ENCODE measurements around the gene TRIM25.

TRIM25 gene

GRCh38 chr17:56892333-56892732, 21.5 kb downstream of the TRIM25 start:
- DNase-seq: no peak

- DNase-seq: no peak
Measured at GRCh38 chr17:56891751-56892150, 22.1 kb downstream of the TRIM25 start.

- DNase-seq: no peak
Measured at GRCh38 chr17:56890906-56891674, 22.8 kb downstream of the TRIM25 start.

GRCh38 chr17:56890390-56890789, 23.5 kb downstream of the TRIM25 start:
- DNase-seq: no peak

- DNase-seq: no peak
Measured at GRCh38 chr17:56887552-56888467, 26.0 kb downstream of the TRIM25 start.

GRCh38 chr17:56887105-56887504, 26.7 kb downstream of the TRIM25 start:
- DNase-seq: no peak

- no peak for DNase-seq
Measured at GRCh38 chr17:56886288-56886731, 27.5 kb downstream of the TRIM25 start.

- no peak for DNase-seq
Measured at GRCh38 chr17:56885312-56885657, 28.6 kb downstream of the TRIM25 start.

GRCh38 chr17:56884483-56885311, 29.2 kb downstream of the TRIM25 start:
- DNase-seq: no peak

- DNase-seq: no peak
Measured at GRCh38 chr17:56883616-56884015, 30.2 kb downstream of the TRIM25 start.

GRCh38 chr17:56881685-56882295, 32.1 kb downstream of the TRIM25 start:
- no peak for DNase-seq

- no peak for DNase-seq
Measured at GRCh38 chr17:56880571-56880970, 33.3 kb downstream of the TRIM25 start.

- DNase-seq: no peak
Measured at GRCh38 chr17:56880133-56880532, 33.7 kb downstream of the TRIM25 start.

- no peak for DNase-seq
Measured at GRCh38 chr17:56879280-56879679, 34.6 kb downstream of the TRIM25 start.

- DNase-seq: no peak
Measured at GRCh38 chr17:56876766-56877179, 37.1 kb downstream of the TRIM25 start.

GRCh38 chr17:56870081-56870651, 43.7 kb downstream of the TRIM25 start:
- DNase-seq: no peak

- DNase-seq: no peak
Measured at GRCh38 chr17:56868716-56869115, 45.1 kb downstream of the TRIM25 start.

GRCh38 chr17:56867948-56868376, 45.9 kb downstream of the TRIM25 start:
- no peak for DNase-seq

- no peak for DNase-seq
Measured at GRCh38 chr17:56866496-56866895, 47.4 kb downstream of the TRIM25 start.

- DNase-seq: no peak
Measured at GRCh38 chr17:56866076-56866475, 47.8 kb downstream of the TRIM25 start.

GRCh38 chr17:56863974-56864373, 49.9 kb downstream of the TRIM25 start:
- no peak for DNase-seq

- no peak for DNase-seq
Measured at GRCh38 chr17:56861899-56862298, 52.0 kb downstream of the TRIM25 start.

Measured in SHP77 treated with DMSO at 0.1 percent for 48 hours (cell line).